Duodenal mucosa (tissue), 2 donors: ENCODE results near the gene RFX1.

Source experiments
- H3K27ac ChIP-seq: one replicate; pipeline ENCODE4 v1.7.0; 2013; ENCODE audit warnings: low read depth, low read length
- H3K27me3 ChIP-seq, 2 donors: one replicate each; pipeline ENCODE4 v1.7.0; 2013; ENCODE audit warnings: low read length in 2 of 2, control low read depth in 1 of 2; ENCODE audit not compliant: insufficient read depth in 2 of 2, control insufficient read depth in 1 of 2
- H3K36me3 ChIP-seq, 2 donors: one replicate each; pipeline ENCODE4 v1.7.0; 2013; ENCODE audit warnings: low read length in 2 of 2, control low read depth in 1 of 2; ENCODE audit not compliant: insufficient read depth in 2 of 2, control insufficient read depth in 1 of 2
- H3K4me1 ChIP-seq, 2 donors: one replicate each; pipeline ENCODE4 v1.7.0; 2013; ENCODE audit warnings: low read length in 2 of 2, control low read depth in 1 of 2; ENCODE audit not compliant: insufficient read depth in 2 of 2, control insufficient read depth in 1 of 2
- H3K4me3 ChIP-seq, 2 donors: one replicate each; pipeline ENCODE4 v1.7.0; 2013; ENCODE audit warnings: low read length in 2 of 2, low read depth in 1 of 2
- H3K9ac ChIP-seq, 2 donors: one replicate each; pipeline ENCODE4 v1.7.0; 2013; ENCODE audit warnings: low read length in 2 of 2, low read depth in 1 of 2
- H3K9me3 ChIP-seq, 2 donors: one replicate each; pipeline ENCODE4 v1.7.0; 2013; ENCODE audit warnings: low read length in 2 of 2, control low read depth in 1 of 2; ENCODE audit not compliant: control insufficient read depth in 1 of 2

The RFX1 gene

DNA sequence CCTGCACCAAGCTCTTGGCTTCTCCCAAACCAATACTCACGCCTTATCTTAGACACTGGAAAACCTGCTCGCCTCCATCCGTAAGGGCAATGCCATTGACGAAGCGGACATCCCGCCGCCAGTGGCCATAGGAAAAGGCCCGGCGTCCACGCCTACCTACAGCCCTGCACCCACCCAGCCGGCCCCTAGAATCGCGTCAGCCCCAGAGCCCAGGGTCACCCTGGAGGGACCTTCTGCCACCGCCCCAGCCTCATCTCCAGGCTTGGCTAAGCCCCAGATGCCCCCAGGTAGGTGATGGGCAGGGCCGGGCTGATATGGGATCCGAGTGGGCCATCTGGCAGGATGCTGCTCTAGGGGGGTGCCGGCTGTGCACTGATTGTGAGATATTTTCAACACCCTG, 92.8 kb downstream of the RFX1 start:
- peaks cover 17 to 65% of the 10 kb centered on the region in 2 donors for H3K36me3 ChIP-seq
- H3K27ac ChIP-seq: no peak overlapping the region
- peaks cover 4 to 10% of the 10 kb centered on the region in 2 donors for H3K4me1 ChIP-seq
- no peaks in the 10 kb centered on the region for H3K27me3 ChIP-seq
- no peak overlapping the region for H3K4me3 ChIP-seq
- no peak overlapping the region for H3K9ac ChIP-seq
- H3K9me3 ChIP-seq: no peaks in the 10 kb centered on the region
